GM19023 (cell line): Measurements from ENCODE around the gene DNMT3L.
"Not testable (repeated sequence)": the region's sequence is repeated elsewhere in the genome, so short reads cannot be mapped to it uniquely, and the experiment has no call there.

ENCODE experiments used
- ATAC-seq: cut with Tn5 transposase; IDR thresholded peaks from one replicate; pipeline ENCODE4 v1.9.1; 2021; ENCODE audit warnings: mild to moderate bottlenecking, moderate library complexity; ENCODE audit not compliant: unreplicated experiment

Gene DNMT3L

GRCh38 chr21:44249204-44250037, 12.3 kb downstream of the DNMT3L start:
- ATAC-seq: not testable (repeated sequence)

GRCh38 chr21:44247904-44248303, 13.8 kb downstream of the DNMT3L start:
- not testable (repeated sequence) for ATAC-seq

GRCh38 chr21:44243980-44244379, 17.7 kb downstream of the DNMT3L start:
- ATAC-seq: peak; percentile 38

GRCh38 chr21:44241281-44241680, 20.4 kb downstream of the DNMT3L start:
- ATAC-seq: peak; percentile 35

GRCh38 chr21:44240842-44241241, 20.9 kb downstream of the DNMT3L start, which contains the start of gene ICOSLG:
TSS of gene ICOSLG (minus strand) at chr21:44240943. CDS start at chr21:44240817, 126 bp downstream.
- ATAC-seq: peak; percentile 48

- ATAC-seq: not testable (repeated sequence)
These were observed 21.3 kb downstream of the DNMT3L start for GRCh38 chr21:44240353-44240752.

- ATAC-seq: not testable (repeated sequence)
These were observed 32.1 kb downstream of the DNMT3L start for GRCh38 chr21:44229561-44229960.

GRCh38 chr21:44228109-44228508, 33.6 kb downstream of the DNMT3L start:
- not testable (repeated sequence) for ATAC-seq

GRCh38 chr21:44227614-44228013, 34.1 kb downstream of the DNMT3L start:
- ATAC-seq: not testable (repeated sequence)

GRCh38 chr21:44225605-44226004, 36.1 kb downstream of the DNMT3L start:
- not testable (repeated sequence) for ATAC-seq

- not testable (repeated sequence) for ATAC-seq
These were observed 38.4 kb downstream of the DNMT3L start for GRCh38 chr21:44223334-44223733.

GRCh38 chr21:44220674-44221073, 41.0 kb downstream of the DNMT3L start:
- not testable (repeated sequence) for ATAC-seq

GRCh38 chr21:44218461-44218860, 43.2 kb downstream of the DNMT3L start:
- ATAC-seq: not testable (repeated sequence)

GRCh38 chr21:44211978-44212377, 49.7 kb downstream of the DNMT3L start:
- not testable (repeated sequence) for ATAC-seq

- ATAC-seq: not testable (repeated sequence)
These were observed 50.1 kb downstream of the DNMT3L start for GRCh38 chr21:44211574-44211973.

- ATAC-seq: not testable (repeated sequence)
These were observed 53.6 kb downstream of the DNMT3L start for GRCh38 chr21:44207860-44208646.

- ATAC-seq: not testable (repeated sequence)
These were observed 54.7 kb downstream of the DNMT3L start for GRCh38 chr21:44206698-44207676.

GRCh38 chr21:44206187-44206586, 55.5 kb downstream of the DNMT3L start:
- ATAC-seq: not testable (repeated sequence)

- not testable (repeated sequence) for ATAC-seq
These were observed 59.0 kb downstream of the DNMT3L start for GRCh38 chr21:44202590-44203299.

GRCh38 chr21:44199997-44200396, 61.7 kb downstream of the DNMT3L start:
- not testable (repeated sequence) for ATAC-seq
